Inflammatory macrophage treated with lipopolysaccharide for 4 hours (primary cell): Measurements from ENCODE around the gene EVA1C.

ENCODE experiments used
- DNase-seq: peaks from one replicate; pipeline ENCODE4 v3.0.0-alpha.2; 2020

Gene EVA1C

DNA sequence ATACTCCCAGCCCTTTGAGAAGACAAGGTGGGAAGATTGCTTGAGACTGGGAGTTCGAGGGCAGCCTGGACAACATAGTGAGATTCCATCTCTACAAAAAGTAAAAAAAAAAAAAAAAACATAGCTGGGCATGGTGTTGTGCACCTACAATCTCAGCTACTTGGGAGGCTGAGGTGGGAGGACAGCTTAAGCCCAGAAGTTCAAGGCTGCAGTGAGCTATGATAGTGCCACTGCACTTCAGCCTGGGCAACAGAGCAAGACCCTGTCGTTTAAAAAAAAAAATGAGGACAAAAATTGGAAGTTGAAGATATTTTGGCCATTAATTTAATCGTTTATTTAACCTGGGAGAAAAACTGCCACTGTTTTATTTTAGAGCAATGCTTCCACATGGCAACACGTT, 20.8 kb upstream of the EVA1C start:
- no peak for DNase-seq

DNA sequence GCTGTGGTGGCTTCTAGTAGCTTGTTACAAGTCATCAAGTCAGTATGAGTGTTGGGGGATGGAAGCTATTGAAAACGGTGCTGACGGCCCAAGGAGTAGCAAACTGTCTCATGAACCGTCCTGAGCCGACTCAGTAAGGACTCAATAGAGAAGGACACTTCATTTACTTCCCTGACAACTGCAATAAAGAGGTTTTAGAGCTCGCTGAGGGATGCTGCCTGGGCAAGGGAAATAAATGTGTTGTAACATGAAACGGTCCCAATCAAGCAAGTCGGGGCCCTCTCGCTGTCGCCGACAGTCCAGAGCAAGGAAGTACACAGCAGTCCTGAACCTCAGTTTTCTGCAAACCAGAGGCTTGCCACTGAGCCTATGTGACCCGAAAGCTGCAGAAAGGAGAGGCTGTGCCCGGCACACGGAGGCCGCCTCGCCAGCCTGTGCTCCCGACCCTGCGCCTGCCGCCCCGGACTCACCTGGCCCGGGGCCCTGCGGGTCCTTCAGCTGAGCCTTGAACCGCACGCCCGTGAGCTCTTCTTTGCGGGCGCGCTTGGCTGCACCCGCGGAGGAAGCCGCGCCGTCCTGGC, 20.1 kb upstream of the EVA1C start:
- no peak for DNase-seq

DNA sequence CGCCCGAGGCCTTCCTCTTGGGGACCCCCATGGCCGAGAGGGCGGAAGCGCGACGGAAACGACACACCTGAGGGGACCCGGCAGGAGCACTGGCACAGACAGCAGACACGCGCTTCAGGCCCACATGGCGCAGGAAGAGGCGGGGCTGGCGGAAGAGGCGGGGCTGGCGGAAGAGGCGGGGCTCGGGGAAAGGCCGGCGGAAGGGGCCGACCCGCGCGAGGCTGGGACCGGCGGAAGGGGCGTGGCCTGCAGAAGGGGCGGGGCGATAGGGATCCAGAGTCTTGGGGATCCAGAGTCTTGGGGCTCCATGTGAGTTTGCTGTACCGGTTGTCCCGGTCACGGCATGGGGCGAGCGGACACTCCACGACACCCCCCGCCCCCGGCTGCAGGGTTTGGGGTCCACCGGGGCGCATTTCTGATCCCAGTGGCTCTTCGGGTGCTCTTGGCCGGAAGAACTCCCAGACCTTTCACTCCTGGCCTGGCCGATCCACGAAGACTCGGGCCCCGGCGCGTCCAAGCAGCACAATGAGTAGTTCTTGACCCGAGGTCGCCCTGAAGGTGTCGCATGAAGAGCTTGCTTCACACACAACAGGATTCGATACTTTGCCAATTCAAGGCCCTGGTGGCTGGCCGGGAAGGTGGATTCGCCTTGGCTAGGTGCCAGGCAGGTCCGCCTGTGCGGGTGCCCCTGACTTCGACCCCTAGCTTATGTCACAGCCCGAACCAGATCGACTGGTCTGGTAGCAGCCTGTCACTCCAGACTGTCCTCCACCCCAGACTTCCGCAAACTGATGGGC, 19.4 kb upstream of the EVA1C start, which contains the start of gene URB1:
TSS of gene URB1 (minus strand) at position 133 of the 797 bp plus-strand sequence. CDS start at position 31, 102 bp downstream.
- peak; percentile 87 for DNase-seq

DNA sequence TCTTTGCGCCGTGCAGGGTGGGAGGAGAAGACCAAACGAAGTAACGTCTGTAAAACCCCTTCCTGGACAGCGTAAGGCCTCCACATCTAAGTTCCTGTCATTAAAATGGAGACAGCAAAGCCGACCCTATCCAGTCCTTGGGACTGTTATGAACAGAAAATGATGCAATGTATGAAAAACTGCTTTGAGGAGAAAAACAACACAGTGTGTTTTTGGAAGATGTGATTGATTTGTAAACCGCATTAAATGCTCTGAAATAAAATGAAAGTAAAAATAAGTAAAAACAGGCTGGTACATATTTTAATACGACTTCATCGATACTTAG, 18.9 kb upstream of the EVA1C start:
- no peak for DNase-seq

DNA sequence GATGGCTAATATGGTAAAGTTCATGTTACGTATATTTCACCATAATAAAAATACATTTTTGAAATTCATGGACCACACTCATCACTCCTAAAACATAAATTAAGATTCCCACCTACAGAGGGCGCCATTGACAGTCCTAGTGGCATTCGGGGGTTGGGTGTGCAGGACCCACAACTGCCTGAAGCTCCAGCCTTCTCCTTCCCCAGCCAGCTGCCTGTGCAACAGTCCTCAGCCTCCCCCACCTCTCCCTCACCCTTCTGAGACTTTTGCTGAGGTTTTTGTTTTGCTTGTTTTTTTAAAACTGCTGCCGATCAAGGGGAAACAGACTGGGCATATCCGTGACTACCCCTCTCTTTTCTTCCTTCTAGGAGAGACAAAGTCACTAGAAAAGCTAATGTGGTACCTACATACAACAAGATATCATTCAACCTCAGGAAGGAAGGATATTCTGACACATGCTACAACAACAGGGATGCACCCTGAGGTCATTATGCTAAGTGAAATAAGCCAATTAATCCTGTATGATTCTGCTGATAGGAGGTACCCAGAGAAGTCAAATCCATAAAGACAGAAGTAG, 9.2 kb upstream of the EVA1C start:
- DNase-seq = peak; percentile 54

DNA sequence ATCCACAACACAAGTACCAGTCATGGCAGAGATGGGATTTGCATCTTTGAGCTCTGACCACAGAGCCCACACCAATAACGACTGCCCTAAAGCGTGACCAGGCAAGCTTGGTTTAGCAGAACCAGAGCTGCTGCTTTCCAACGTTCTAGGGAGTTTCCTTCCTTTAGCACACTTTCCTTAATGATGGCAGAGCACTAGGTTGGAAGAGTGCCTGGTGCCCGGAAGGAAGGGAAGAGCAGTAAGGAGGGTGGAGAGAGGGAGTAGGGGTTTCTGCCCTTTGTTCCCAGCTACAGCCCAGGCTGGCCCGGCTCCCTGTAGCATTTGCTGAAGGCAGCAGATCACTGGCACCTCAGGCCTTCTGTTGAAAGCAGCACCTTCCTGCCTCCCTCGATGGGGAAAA, 6.1 kb upstream of the EVA1C start:
- no peak for DNase-seq

DNA sequence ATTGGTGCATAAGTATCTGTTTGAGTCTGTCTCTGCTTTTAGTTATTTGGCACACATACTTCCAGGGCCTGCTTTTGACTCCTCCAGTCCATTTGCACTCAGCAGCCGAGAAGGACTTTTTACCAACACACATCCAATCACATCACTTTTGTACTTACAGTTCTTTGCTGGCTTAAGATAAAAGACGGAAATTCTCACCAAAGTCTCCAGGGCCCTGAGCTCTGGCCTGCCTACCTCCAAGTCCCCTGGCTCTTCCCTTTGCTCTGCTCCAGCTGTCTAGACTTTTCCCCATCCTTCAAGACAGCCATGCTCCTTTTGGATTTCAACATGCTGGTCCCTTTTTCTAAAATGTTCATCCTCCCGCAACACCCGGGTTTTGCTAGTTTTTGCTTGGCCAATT, 2.2 kb upstream of the EVA1C start:
- no peak for DNase-seq

DNA sequence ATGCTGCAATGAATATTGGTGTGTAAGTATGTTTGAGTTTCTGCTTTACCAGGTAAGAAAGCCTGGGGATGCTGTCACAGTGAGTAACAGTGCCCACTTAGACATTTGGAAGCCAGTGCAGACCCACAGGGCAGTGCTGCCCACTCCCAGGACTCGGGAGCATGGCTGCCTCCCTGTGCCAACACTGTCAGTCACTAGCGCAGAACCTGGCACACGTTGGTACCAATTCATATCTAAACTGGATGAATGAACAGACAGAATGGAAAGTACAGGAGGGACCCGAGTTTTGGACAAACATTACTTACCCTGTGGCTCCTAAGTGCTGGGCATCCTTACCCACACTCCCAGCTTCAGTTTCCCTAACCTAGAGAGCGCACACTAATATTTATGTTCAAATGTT, 1.6 kb upstream of the EVA1C start:
- DNase-seq = no peak

DNA sequence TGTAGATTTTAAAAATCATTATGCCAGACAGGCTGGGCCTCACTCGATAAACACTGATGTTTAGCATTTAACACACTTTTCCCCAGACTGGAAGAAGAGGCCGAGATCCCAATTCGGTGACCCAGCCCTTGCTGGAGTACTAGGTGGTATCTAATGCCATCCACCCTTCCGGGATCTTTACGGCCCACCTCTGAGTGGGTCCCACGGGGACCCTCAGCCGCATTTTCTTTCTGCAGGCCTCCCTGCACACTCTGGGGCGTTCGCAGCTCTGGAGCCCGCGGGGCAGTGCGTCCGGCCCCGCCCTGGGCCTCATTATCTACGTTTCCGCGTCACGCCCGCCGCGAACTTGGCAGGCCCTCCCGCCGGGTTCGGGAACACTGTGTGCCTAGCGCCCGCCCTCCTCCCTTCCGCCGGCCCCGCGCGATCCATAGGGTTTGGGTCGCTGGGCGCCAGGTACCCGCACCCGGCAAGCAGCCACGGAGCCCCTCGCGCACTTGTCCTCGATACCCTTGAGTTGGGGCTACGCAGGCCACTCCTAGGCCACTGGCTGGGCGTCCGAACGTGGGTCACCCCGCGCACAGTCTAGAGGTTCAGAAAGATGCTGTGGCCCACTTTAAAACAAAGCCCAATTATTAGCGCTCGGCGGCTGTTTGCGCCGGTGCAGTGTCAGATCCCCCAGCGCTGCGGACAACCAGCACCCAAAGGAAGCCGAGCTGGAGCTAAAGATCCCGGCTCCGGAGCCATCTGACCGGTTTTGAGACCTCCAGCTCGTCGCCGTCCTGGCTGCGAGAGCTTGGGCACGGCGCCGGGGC, 950 bp upstream of the EVA1C start:
- peak; percentile 42 for DNase-seq

DNA sequence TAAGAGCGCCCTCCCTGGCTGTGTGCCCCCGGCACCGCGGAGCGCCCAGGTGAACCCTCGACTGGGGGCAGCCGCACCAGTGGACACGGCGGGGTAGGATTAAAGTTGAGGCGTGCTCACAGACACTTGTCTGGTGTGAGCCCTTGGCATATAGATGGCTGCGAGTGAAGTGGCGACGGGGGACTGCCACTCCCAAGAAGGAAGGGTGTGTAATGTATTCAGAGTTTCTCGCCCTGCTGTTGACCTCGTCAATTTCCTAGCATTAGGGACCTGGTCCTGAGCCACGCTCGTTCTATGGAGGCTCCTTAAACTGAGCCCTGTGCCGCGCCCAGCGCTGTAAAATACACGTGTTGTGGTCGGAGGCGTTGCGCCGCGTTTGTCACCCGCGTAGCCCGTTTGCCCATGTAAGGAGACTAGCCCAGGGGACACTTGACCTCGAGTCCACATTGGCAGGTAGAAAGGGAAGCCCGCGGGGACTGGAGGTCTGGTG, 554 bp downstream of the EVA1C start:
- DNase-seq = no peak

DNA sequence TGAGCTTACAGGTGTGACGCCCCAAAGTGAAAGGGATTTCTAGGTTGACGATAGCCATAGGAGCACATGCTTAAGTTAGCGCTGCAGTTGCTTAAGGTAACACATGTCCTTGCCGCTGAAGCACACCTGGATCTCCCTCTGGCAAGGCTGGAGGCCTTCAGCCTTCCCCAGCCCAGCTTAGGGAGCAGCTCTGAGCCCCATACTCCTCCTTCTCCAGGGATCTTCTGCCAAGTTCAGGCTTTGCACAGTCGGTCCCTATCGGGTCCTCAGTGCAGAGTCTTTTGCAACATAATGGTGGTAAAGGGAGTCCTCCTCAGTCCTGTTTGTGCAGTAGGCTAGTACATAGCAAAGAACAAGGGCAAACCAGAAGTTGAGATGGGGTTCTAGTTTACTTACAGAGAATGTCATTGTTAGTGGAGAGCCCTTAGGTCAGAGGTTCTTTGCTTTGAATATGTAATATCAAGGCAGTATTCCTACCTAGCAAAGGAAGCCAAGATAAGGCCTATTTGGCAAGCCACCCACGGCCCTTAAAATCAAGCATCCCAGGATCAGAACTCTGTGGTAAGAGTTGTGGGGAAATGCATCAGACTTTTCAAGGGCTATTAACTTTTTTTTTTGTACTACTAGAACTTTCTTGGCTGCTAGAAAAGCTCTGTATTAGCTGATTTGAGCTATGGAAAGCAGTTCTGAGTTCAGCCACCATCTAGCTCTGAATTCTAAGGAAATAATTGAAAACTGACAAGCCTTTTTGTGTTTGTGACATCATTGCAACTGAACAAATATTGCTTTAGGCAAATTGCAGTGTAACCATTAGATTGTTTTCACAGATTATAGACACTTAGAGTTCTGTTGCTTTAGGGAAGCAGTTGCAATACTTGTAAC, 1.4 kb downstream of the EVA1C start:
- DNase-seq = no peak

DNA sequence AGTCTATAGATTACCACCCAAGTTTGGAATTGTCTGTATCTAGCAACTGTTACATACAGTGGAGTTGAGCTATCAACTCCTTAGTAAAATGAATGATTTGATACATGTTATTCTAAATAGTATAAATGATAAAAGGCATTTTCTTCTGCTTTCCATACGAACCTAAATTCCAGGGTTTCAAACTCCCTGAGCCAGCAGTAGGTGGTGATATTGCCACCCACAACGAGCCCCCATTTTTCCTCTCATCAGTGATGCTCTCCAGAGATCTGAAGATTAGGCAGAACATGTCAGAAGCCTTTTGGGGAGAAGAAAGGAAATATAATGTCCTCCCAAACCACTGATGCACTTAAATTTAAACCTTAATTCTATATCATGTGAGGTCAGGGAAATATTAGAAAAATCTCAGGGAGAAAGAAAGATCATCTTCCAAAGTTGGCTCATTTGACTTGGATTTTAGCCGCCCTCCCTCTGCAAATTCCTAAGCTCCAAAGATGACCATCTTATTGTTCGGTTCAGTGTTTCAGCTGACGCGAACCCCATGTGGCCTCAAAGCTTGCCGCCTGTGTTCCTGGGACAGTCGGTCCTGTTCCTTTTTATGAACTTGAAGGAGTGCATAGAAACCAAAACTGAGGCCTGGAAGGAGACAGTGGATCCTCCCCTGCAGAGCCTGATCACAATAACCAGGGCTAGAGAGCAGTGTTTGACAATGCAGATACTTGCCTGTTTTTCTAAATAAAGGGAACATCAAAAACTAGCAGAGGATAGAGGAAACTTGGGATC, 2.3 kb downstream of the EVA1C start:
- DNase-seq = no peak

DNA sequence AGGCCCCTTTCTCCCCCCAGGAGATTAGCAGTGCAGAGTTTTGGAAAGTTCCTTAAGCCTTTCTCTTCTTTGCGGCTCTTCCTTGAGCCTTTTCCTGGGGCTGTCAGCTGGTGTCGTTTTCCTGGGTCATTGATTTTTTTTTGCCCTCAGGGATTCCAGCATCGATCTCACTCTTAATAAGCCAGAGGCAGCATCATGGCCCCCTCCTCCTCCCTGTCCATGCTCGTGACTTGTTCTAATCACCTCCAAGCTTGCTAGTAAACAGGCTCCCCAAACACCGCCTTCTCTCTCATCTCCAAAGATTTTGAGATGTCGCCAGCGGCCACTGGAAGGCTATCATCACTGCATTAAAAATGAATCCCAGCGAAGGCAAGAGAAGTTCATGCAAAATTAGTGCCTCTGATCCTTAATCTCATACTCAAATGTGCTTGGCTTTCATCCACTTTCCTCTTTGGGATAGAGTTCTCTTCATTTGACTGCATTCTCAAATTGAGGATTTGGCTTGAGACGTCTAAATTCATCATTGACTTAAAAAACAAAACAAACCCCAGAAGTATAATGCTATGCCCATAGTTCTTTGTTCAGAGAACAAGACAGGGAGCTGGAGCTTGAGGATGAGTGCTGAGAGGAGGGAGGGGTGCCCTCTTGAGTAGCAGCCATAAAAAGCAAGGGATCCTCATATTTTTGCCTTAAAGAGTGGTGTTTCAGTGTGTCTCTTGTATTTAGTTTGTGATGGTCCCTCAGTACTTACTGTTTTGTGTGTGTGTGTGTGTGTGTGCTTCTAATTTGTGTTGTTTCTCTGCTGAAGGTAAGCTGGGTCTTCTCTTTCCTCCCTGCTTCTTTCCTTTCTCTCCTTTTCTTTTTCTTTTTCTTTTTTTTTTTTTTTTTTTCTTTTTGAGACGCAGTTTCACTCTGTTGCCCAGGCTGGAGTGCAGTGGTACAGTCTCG, 3.2 kb downstream of the EVA1C start:
- DNase-seq = no peak

DNA sequence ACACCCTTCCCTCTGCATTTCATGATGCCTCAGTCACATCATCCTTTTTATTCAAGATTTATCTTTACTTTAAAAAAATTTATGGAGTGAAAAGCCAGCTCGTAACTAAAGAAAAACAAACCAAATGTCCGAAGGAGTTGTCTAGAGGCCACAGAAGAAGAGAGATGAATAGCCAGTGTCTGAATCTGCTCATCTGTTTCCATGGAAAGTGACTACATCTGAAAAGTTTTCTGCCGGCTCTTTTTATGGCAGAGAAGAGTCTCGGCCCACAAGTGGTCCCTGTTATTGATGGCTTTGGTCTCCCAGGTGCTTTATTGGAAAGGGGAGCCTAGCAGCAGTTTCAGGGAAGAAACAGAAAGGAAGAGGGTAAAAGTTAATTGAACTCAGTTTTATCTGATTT, 5.6 kb downstream of the EVA1C start:
- DNase-seq = no peak

DNA sequence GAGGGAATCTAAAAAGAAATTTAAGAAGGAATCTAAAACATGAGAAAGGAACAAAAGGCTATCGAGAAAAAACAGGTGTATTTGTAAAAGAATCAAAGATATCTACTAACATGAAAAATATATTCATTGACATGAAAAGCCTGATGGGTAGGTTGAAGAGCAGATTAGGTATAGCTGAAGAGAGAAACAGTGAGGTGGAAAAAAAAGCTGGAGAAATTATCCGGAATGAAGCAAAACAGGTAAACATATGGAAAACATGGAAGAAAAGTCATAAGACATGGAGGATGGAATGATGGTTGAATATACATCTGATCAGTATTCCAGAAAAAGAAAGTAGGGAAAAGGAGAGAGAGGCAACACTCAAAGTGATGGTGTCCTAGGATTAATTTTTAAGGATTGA, 9.6 kb downstream of the EVA1C start:
- no peak for DNase-seq

DNA sequence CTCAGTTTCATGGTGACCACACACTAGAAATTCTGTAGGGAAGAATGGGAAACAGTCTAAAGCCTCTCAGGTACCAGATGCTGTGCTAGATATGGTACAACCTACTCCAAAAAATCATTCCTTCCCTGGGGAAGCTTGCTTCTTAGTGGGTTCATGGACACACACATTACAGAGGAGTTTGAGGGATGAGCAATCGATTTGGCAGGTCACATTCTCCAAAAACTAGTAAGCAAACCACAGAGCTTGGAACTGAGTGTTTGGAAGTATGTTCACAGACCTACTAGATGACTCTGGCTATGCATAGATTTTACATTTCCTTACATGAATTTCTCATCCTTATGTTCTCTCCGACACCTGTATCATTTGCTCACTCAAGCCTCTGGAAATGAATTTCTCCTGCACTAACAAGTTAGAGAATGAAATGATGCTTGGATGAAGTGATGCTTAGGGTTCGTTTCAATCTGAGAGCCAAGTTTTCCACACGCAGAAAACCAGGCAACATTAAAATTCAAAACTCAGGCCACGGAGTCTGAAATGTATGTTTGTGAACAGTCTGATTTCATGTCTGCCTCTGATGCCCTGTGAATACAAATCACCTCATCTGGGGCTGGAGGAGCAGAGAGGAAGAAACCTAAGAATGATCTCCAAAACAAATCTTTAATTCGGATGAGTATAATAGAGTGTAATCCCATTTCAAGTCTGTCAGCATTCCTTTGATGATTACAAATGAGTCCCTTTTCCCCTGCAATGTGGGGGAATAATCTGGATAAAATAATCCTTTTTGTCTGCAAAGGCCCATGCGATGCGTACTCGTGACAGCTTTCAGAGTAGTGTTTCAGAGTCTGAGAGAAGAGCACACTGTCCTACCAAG, 11.0 kb downstream of the EVA1C start:
- no peak for DNase-seq

DNA sequence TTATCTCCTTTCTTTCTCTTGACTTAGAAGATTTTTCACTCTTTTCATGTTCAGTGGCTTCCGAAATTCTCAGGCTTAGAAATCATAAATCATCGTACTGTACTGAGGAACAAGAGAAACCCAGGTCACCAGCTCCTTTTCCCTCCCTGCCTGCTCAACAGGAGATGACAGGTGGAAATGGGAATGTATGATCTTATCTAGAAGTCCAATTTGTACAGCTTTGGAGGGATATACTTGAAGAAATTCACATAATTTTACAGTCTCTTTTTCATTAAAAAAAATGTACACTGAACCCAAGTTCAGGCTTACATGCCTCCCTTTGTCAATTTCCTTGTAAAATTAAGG, 11.7 kb downstream of the EVA1C start:
- DNase-seq = no peak

DNA sequence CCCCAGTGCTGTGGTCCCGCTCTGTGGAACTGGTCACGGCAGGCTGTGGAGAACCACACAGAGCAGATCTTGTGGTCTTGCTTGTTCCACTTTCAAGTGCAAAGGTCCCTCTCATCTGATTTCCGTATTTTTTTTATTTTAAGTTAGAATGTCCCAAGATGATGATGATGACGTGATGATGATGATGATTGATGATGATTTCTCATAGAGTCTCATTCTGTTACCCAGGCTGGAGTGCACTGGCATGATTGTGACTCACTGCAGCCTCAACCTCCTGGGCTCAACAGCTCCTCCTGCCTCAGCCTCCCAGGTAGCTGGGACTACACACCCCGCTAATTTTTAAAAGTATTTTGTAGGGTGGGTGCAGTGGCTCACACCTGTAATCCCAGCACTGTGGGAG, 12.2 kb downstream of the EVA1C start:
- DNase-seq = no peak

DNA sequence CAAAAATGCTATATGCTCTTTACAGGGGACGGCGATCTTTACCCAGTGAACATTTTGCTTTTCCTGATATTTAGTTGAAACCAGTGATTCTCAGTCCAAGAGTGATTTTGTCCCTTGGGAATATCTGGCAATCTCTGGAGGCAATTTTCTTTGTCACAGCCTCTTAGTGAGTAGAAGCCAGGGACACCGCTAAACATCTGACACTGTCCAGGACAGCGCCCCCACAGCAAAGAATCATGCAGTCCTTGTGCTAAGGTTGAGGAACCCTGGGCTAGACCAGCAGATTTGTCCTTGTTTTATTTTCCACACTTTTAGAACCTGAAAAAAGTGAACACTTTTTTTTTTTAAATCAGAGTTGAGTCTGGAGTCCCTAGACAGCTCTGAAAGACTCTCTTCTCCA, 13.1 kb downstream of the EVA1C start:
- DNase-seq = no peak

DNA sequence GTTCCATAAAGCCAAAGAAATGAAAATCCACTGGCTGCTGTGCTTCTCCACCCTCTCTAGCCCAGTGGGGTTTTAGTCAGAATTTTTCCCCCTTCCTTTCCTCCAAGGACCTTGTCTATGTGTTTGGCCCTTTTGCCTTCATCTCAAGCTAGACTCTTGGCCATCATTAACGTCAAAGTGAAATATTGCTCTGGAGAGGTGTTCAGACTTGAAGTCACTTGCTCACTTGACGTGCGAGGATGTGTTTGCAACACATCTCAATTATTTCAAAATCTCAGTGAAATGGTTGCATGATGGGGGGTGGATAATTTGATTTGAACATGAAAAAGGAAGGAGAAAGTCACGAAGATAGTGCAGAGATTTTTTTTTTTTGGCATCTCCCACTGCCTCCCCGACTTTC, 13.6 kb downstream of the EVA1C start:
- no peak for DNase-seq
